SK-N-MC (cell line): ENCODE measurements around the gene VTI1B.

ENCODE experiments used
- EZH2 ChIP-seq: fragments of 200-600 bp; sonication (generic); IDR thresholded peaks from one replicate; pipeline ENCODE4 v1.6.1; 2017; ENCODE audit warnings: antibody characterized with exemption
- FOXP2 ChIP-seq: optimal IDR thresholded peaks from 2 replicates; pipeline ENCODE3; 2011; ENCODE audit warnings: mild to moderate bottlenecking, moderate library complexity; ENCODE audit not compliant: insufficient read depth; ENCODE audit errors: extremely low read length, control extremely low read depth
- POLR2AphosphoS5 ChIP-seq: IDR thresholded peaks from 2 replicates; pipeline ENCODE4 v1.6.1; 2012; ENCODE audit warnings: mild to moderate bottlenecking, low read depth, low read length, borderline replicate concordance

GRCh38 chr14:67622675-67623074 lies 51.8 kb downstream of the VTI1B start:
- no peak for TF ChIP-seq EZH2
- peak; percentile 19; the same call in 1 of the 2 replicates for TF ChIP-seq POLR2AphosphoS5
- no peak for TF ChIP-seq FOXP2
